ENCODE results near the gene PPP2R2D.

- no peak for TF ChIP-seq CTCF (IDR thresholded peaks at IDR 0.05)
- TF ChIP-seq REST (IDR thresholded peaks at IDR 0.05; ENCODE audit: insufficient read depth in 1 of 2, low read depth in 2 of 2, low read length in 1 of 2): no peak
- TF ChIP-seq POLR2AphosphoS5 (IDR thresholded peaks at IDR 0.05; ENCODE audit: low read depth, low read length): no peak
- no peak for TF ChIP-seq SIN3A (IDR thresholded peaks at IDR 0.05; ENCODE audit: borderline replicate concordance, insufficient read depth, low read depth, low read length)
Observed at GRCh38 chr10:131920693-131921092, 19.9 kb downstream of the PPP2R2D start.
